Measurements from ENCODE around the gene RPS6KA4. TPM values are rescaled to one million over a fixed set of nuclear protein-coding genes. Genes with fewer than 3 reads are reported as not detected.
A peak's percentile ranks its signal among the peaks of the same experiment; 100 is the strongest.

Gene RPS6KA4
- total RNA-seq, 1 donor from 2014 or later = 12.7 TPM

DNA sequence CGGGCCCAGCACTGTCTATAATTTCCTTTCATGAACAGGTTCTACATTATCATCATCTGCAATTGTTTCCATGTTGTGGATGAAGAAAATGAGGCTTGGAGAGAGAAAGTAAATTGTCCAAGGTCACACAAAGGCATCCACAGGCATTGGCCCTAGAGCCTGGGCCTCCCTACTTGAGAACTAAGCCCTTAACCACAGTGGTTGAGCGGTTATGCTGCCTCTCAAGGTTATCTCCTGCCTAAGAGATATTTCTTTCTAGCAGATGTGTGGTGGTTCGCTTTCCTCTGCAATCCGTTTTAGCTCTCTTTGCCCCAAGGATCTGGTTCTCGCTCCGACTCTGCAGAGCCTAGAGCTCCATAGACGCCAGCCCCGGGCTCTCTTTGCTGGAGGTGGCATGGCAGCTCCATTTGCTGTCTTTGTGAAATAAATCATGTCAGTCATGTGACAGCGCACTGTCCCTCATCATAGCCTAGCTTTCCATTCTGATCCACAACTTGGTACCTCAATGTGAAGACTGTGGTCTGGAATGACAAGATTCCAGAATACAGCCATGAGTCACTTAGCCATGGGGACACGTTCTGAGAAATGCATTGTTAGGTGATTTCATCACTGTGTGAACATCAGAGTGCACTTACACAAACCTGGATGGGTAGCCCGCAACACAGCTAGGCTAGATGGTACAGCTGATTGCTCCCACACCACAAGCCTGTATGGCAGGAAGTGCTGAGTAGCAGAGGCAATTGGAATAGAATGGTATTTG is 27.2 kb downstream of the RPS6KA4 start:
- Histone ChIP-seq H3K9ac (no peak overlapping the region), H4K20me1 (ENCODE audit: low read depth) (no peaks in the 10 kb centered on the region), H3K79me2 (ENCODE audit: low read depth) (no peaks in the 10 kb centered on the region), H3K4me2 (no peak overlapping the region), H3K27ac (no peak overlapping the region), H3K36me3 (no peaks in the 10 kb centered on the region), H3K4me3 (no peak overlapping the region), H3F3A (ENCODE audit: low read depth) (no peaks in the 10 kb centered on the region), H2AFZ (replicated peaks) (no peak overlapping the region), H3K27me3 (no peaks in the 10 kb centered on the region), H3K4me1 (peaks cover 4% of the 10 kb centered on the region), H3K9me3 (ENCODE audit: low read depth) (no peaks in the 10 kb centered on the region)
- TF ChIP-seq, protein P1, sequence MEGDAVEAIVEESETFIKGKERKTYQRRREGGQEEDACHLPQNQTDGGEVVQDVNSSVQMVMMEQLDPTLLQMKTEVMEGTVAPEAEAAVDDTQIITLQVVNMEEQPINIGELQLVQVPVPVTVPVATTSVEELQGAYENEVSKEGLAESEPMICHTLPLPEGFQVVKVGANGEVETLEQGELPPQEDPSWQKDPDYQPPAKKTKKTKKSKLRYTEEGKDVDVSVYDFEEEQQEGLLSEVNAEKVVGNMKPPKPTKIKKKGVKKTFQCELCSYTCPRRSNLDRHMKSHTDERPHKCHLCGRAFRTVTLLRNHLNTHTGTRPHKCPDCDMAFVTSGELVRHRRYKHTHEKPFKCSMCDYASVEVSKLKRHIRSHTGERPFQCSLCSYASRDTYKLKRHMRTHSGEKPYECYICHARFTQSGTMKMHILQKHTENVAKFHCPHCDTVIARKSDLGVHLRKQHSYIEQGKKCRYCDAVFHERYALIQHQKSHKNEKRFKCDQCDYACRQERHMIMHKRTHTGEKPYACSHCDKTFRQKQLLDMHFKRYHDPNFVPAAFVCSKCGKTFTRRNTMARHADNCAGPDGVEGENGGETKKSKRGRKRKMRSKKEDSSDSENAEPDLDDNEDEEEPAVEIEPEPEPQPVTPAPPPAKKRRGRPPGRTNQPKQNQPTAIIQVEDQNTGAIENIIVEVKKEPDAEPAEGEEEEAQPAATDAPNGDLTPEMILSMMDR (IDR thresholded peaks at IDR 0.05) = no peak
- no peak for TF ChIP-seq EZH2 (IDR thresholded peaks at IDR 0.05)
- H3K9me3 Mint-ChIP-seq = no peaks in the 10 kb centered on the region
- DNase-seq (ENCODE audit: low spot score) = no peak
- peaks cover 12% of the 10 kb centered on the region for H3K27me3 Mint-ChIP-seq (ENCODE audit: insufficient read depth, low read depth)
- no peak overlapping the region for H3K4me3 Mint-ChIP-seq
- peaks cover 14% of the 10 kb centered on the region for H3K4me1 Mint-ChIP-seq
- no peak overlapping the region for H3K27ac Mint-ChIP-seq
- H3K36me3 Mint-ChIP-seq = no peaks in the 10 kb centered on the region

DNA sequence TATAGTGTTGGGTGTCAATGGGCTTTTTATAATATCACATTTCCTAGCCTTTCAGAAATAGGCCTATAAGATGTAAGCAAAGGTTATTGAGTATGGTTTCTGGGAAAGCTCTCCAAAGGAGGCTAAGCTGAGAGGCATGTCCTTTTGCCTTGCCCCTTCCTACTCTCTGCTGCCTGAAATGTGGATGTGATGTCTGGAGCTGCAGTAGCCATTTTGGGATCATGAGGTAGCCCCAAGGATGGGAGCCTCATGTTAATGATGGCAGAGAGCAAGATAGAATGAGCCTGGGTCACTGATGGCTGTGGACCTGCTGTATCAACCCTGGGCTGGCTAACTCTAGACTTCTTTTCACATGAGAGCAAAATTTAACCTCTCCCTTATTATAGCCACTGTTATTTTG is 29.0 kb downstream of the RPS6KA4 start:
- no peak overlapping the region for H3K4me3 Mint-ChIP-seq
- Histone ChIP-seq H2AFZ (replicated peaks) (no peak overlapping the region), H3K79me2 (ENCODE audit: low read depth) (no peaks in the 10 kb centered on the region), H4K20me1 (ENCODE audit: low read depth) (no peaks in the 10 kb centered on the region), H3K4me3 (no peak overlapping the region), H3K27me3 (no peaks in the 10 kb centered on the region), H3K9ac (no peak overlapping the region), H3F3A (ENCODE audit: low read depth) (no peaks in the 10 kb centered on the region), H3K27ac (no peak overlapping the region), H3K36me3 (no peaks in the 10 kb centered on the region), H3K9me3 (ENCODE audit: low read depth) (no peaks in the 10 kb centered on the region), H3K4me1 (no peaks in the 10 kb centered on the region), H3K4me2 (no peak overlapping the region)
- H3K27ac Mint-ChIP-seq = no peak overlapping the region
- H3K9me3 Mint-ChIP-seq = no peaks in the 10 kb centered on the region
- no peak for DNase-seq (ENCODE audit: low spot score)
- H3K4me1 Mint-ChIP-seq = peaks cover 9% of the 10 kb centered on the region
- no peaks in the 10 kb centered on the region for H3K36me3 Mint-ChIP-seq
- TF ChIP-seq, protein P1 (IDR thresholded peaks at IDR 0.05) = no peak
- TF ChIP-seq EZH2phosphoT487 (IDR thresholded peaks at IDR 0.05) (no peak), EZH2 (IDR thresholded peaks at IDR 0.05) (no peak)
- peaks cover 11% of the 10 kb centered on the region for H3K27me3 Mint-ChIP-seq (ENCODE audit: insufficient read depth, low read depth)

DNA sequence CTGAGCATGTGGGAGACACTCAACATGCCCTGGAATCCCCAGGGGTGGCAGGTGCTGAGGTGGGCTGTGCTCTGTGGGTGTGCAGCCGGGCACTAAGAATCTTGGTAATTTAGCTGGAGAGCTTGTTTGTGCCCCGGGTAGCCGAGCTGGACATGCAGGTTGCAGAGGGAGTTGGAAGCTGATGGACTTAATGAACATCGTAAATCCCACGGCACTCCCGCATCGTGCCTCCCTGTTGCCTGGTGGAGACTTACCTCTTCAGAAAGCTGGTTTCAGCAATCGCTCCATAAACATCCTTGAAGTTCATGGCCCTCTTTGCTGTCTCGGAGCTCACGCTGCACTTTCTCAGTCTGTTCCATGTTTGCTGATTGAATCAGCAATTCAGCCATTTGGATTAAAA is 29.9 kb downstream of the RPS6KA4 start:
- Histone ChIP-seq H3K27ac (no peak overlapping the region), H3F3A (ENCODE audit: low read depth) (no peaks in the 10 kb centered on the region)

More for the DNA sequence above, 29.9 kb downstream of the RPS6KA4 start:
- H2AFZ ChIP-seq (replicated peaks) = no peak overlapping the region
- no peaks in the 10 kb centered on the region for H3K27me3 ChIP-seq
- H3K9ac ChIP-seq = no peak overlapping the region
- no peaks in the 10 kb centered on the region for H3K79me2 ChIP-seq (ENCODE audit: low read depth)
- no peak for TF ChIP-seq EZH2 (IDR thresholded peaks at IDR 0.05)
- TF ChIP-seq EZH2phosphoT487 (IDR thresholded peaks at IDR 0.05) = no peak
- TF ChIP-seq, protein P1 (IDR thresholded peaks at IDR 0.05) = no peak
- no peaks in the 10 kb centered on the region for H3K4me1 ChIP-seq
- H3K9me3 Mint-ChIP-seq = no peaks in the 10 kb centered on the region
- DNase-seq (ENCODE audit: low spot score) = no peak
- no peak overlapping the region for H3K4me2 ChIP-seq
- no peaks in the 10 kb centered on the region for H3K36me3 ChIP-seq
- H3K27ac Mint-ChIP-seq = no peak overlapping the region
- no peaks in the 10 kb centered on the region for H3K36me3 Mint-ChIP-seq
- H3K9me3 ChIP-seq (ENCODE audit: low read depth) = no peaks in the 10 kb centered on the region
- H3K4me3 Mint-ChIP-seq = peak overlapping the region; percentile 38
- peaks cover 5% of the 10 kb centered on the region for H3K4me1 Mint-ChIP-seq
- H3K27me3 Mint-ChIP-seq (ENCODE audit: insufficient read depth, low read depth) = peaks cover 13% of the 10 kb centered on the region
- H3K4me3 ChIP-seq = no peak overlapping the region
- H4K20me1 ChIP-seq (ENCODE audit: low read depth) = no peaks in the 10 kb centered on the region
